HEK293T (cell line): ENCODE data around the gene MARCHF7.

Source experiments
- BHLHE40 ChIP-seq: fragments of 450-650 bp; IDR thresholded peaks from 2 replicates; pipeline ENCODE4 v1.6.1; 2016; ENCODE audit warnings: mild to moderate bottlenecking, moderate library complexity, borderline replicate concordance
- FOXM1 ChIP-seq: fragments of 450-650 bp; IDR thresholded peaks from 2 replicates; pipeline ENCODE4 v1.6.1; 2017; ENCODE audit warnings: mild to moderate bottlenecking, borderline replicate concordance
- TARDBP ChIP-seq: fragments of 450-650 bp; IDR thresholded peaks from 2 replicates; pipeline ENCODE4 v1.6.1; 2016

- TF ChIP-seq FOXM1 (no peak), TARDBP (no peak), BHLHE40 (no peak)
These were observed 1.6 kb upstream of the MARCHF7 start for GRCh38 chr2:159710601-159711180.
